Heart left ventricle (tissue), 16 donors: ENCODE data around the gene RPTOR. TPM values are rescaled to one million over a fixed set of nuclear protein-coding genes. Genes with fewer than 3 reads are reported as not detected.

Experiments
- ATAC-seq, 4 donors: fragments of 200-7000 bp; cut with Tn5 transposase; one replicate each; pipeline ENCODE4 v1.9.1; 2020 to 2022; ENCODE audit warnings: moderate library complexity in 4 of 4, mild to moderate bottlenecking in 3 of 4, moderate number of reproducible peaks in 1 of 4
- DNase-seq, 5 donors: peaks; one replicate each; pipeline ENCODE4 v3.0.0-alpha.2; 2020
- H3K27ac ChIP-seq, 12 donors: fragments of 200-600 bp; sonication (generic) in 4 of 12; one replicate each; pipeline versions ENCODE4 v1.5.0 to v1.8.0; 2016 to 2022; ENCODE audit warnings: mild to moderate bottlenecking in 2 of 12
- H3K27me3 ChIP-seq, 9 donors: fragments of 200-600 bp; sonication (generic) in 2 of 9; one replicate each; pipeline versions ENCODE4 v1.5.1 to v1.8.0; 2016 to 2022; ENCODE audit warnings: mild to moderate bottlenecking in 3 of 9
- H3K36me3 ChIP-seq, 9 donors: fragments of 200-600 bp; sonication (generic) in 2 of 9; one replicate each; pipeline versions ENCODE4 v1.5.0 to v1.8.0; 2018 to 2022; ENCODE audit warnings: mild to moderate bottlenecking in 2 of 9
- H3K4me1 ChIP-seq, 12 donors: fragments of 200-600 bp; sonication (generic) in 4 of 12; one replicate each; pipeline versions ENCODE4 v1.5.0 to v1.8.0; 2016 to 2022; ENCODE audit warnings: mild to moderate bottlenecking in 3 of 12
- H3K4me3 ChIP-seq, 12 donors: fragments of 200-600 bp; sonication (generic) in 4 of 12; one replicate each; pipeline versions ENCODE4 v1.5.0 to v1.8.0; 2017 to 2022; ENCODE audit warnings: mild to moderate bottlenecking in 9 of 12, moderate library complexity in 4 of 12
- H3K9me3 ChIP-seq, 12 donors: fragments of 200-600 bp; sonication (generic) in 4 of 12; one replicate each; pipeline versions ENCODE4 v1.5.0 to v1.8.0; 2016 to 2022; ENCODE audit warnings: mild to moderate bottlenecking in 1 of 12
- CTCF ChIP-seq, 12 donors: fragments of 200-600 bp; sonication (generic) in 4 of 12; IDR thresholded peaks; one replicate each; pipeline versions ENCODE4 v1.5.0 to v1.8.0; 2018 to 2022; ENCODE audit warnings: antibody characterized with exemption in 12 of 12, mild to moderate bottlenecking in 5 of 12
- POLR2A ChIP-seq, 2 donors: fragments of 450-650 bp; IDR thresholded peaks; one replicate each; pipeline ENCODE4 v1.6.1; 2017; ENCODE audit warnings: antibody characterized with exemption in 2 of 2, mild to moderate bottlenecking in 2 of 2, moderate library complexity in 2 of 2
- WGBS, 4 donors: extraction: QIAGEN DNeasy Blood & Tissue Kit in 2 of 4; methylation state at CpG; one replicate each; pipeline versions ENCODE4 v1.1.5 to v1.1.7; 2013 to 2018; 5-methylcytosine and 5-hydroxymethylcytosine counted together
- intact Hi-C, 10 donors: fragments of 100-400 bp; cut with DNase I; formaldehyde crosslinking; loops; one replicate each; pipeline versions ENCODE4 v1.11.1 to v1.14.2; 2022
- polyA plus RNA-seq, 2 donors: library from polyadenylated mRNA; stranded (reverse); fragments of 200-250 nt; gene quantifications; one replicate each; pipeline ENCODE4 v1.2.3, GENCODE V29; 2013
- total RNA-seq, 9 donors: library from RNA; depleted of rRNA in 2 of 9; stranded (reverse); fragments of >200 nt in 2 of 9; fragmentation: NEBNext Ultra II Directional in 3 of 9; extraction: Animal tissue kit (Norgen Biotek cat#: 25700) in 3 of 9; gene quantifications; one replicate each; pipeline versions ENCODE4 v1.1.0 to v1.2.4, GENCODE V29; 2016 to 2023
- donor health status: ischemic (EF 13 %, LVEDD 7.1; RV severe dilation, severe dysfunction).
- donor health status: healthy with polysubstance abuse.
- donor health status: DM: no; HTN: yes; CAD: no.
- donor health status: DM: no; HTN: no; CAD: no.
- donor health status: ischemic (EF 25% LVEDD 6.9; RV normal size, moderate dysfunction).
- donor health status: ischemic (EF 25% LVEDD 5.7; RV mildly dilated, moderate dysfunction).
- donor health status: healthy.
- donor health status: DM: yes; HTN: yes; CAD: no.
- donor health status: ischemic (EF 35%, LVEDD 5.7; RV mildly dilated, moderate dysfunction).
- donor health status: nonischemic (EF 11% LVEDD 7.7; RV severe dilation, severe dysfunction).
- donor health status: DM: yes; HTN: yes; CAD: no.
- donor health status: PGD.
- donor health status: ischemic (EF 29% LVEDD 5.4; RV normal size, mild dysfunction).
- donor health status: nonischemic (EF 23%, LVEDD 6.1; RV moderate dilation, normal function).

Gene RPTOR
- total and polyA plus RNA-seq, 11 donors: 14.7 to 31.7 (median 26.0) TPM

- TF ChIP-seq POLR2A (IDR thresholded peaks at IDR 0.05) (no peak), CTCF (IDR thresholded peaks at IDR 0.05) (no peak)
- peaks cover 0 to 26% (median 5%) of the 10 kb centered on the region in 9 donors for H3K36me3 ChIP-seq
- 89 to 94% (median 92%) methylated on average over 18 to 26 of the region's 26 CpGs for WGBS, 4 donors
- H3K4me3 ChIP-seq: no peak overlapping the region
- ATAC-seq: no peak
- no peaks in the 10 kb centered on the region for H3K9me3 ChIP-seq
- intact Hi-C loops: no loop called here
- H3K27me3 ChIP-seq: no peaks in the 10 kb centered on the region
- peak in 1 of 5 donors; percentile 36 for DNase-seq
- H3K27ac ChIP-seq: no peak overlapping the region
- H3K4me1 ChIP-seq: peaks cover 0 to 33% (median 16%) of the 10 kb centered on the region in 12 donors
Measured at GRCh38 chr17:80829166-80829813, 284.7 kb downstream of the RPTOR start.

- peaks cover 0 to 19% (median 0%) of the 10 kb centered on the region in 9 donors for H3K36me3 ChIP-seq
- H3K4me1 ChIP-seq: peaks cover 0 to 33% (median 17%) of the 10 kb centered on the region in 12 donors
- no peak for TF ChIP-seq POLR2A (IDR thresholded peaks at IDR 0.05)
- no peak for TF ChIP-seq CTCF (IDR thresholded peaks at IDR 0.05)
- no peaks in the 10 kb centered on the region for H3K9me3 ChIP-seq
- 96 to 97% (median 97%) methylated on average over 26 to 27 of the region's 27 CpGs for WGBS, 4 donors
- no peak for ATAC-seq
- DNase-seq: peak in 1 of 5 donors; percentile 26
- no peak overlapping the region for H3K4me3 ChIP-seq
- no peaks in the 10 kb centered on the region for H3K27me3 ChIP-seq
- intact Hi-C loops: loop anchor here in 1 of 10 donors (5.0 kb wide), 1 partner anchor 38 kb away; no protein-coding TSS in a partner anchor
- no peak overlapping the region for H3K27ac ChIP-seq
Measured at GRCh38 chr17:80830020-80830780, 285.6 kb downstream of the RPTOR start.

DNA sequence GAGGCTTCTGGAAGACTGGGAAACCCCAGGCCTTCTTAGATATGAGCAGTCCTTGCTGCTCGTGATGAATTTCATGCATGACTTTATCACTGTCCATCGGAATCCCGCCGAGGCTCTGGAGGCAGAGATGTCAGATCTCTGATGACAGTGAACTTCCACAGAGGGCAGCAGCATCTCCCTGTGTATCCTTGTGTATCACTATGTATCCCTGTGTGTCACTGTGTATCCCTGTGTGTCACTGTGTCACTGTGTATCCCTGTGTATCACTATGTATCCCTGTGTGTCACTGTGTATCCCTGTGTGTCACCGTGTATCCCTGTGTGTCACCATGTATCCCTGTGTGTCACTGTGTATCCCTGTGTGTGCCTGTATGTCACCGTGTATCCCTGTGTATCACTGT lies 286.9 kb downstream of the RPTOR start:
- no peak overlapping the region for H3K27ac ChIP-seq

More for the DNA sequence above, 286.9 kb downstream of the RPTOR start:
- no peak overlapping the region for H3K4me3 ChIP-seq
- DNase-seq (peak in 1 of 5 donors; percentile 10), ATAC-seq (no peak)
- H3K27me3 ChIP-seq: no peaks in the 10 kb centered on the region
- intact Hi-C loops: loop anchor here in 1 of 10 donors (5.0 kb wide), 1 partner anchor 39 kb away; no protein-coding TSS in a partner anchor
- no peak for TF ChIP-seq CTCF (IDR thresholded peaks at IDR 0.05)
- no peak for TF ChIP-seq POLR2A (IDR thresholded peaks at IDR 0.05)
- H3K36me3 ChIP-seq: peaks cover 0 to 10% (median 0%) of the 10 kb centered on the region in 9 donors
- whole genome bisulfite sequencing, 4 donors: 90 to 100% (median 95%) methylated on average over 6 of the region's 6 CpGs
- H3K9me3 ChIP-seq: no peaks in the 10 kb centered on the region
- H3K4me1 ChIP-seq: peaks cover 0 to 29% (median 17%) of the 10 kb centered on the region in 12 donors
